Epidermal melanocyte (primary cell): ENCODE results near the gene UNCX.
"Not testable (repeated sequence)": the region's sequence is repeated elsewhere in the genome, so short reads cannot be mapped to it uniquely, and the experiment has no call there.

ENCODE experiments used
- DNase-seq: peaks from one replicate; pipeline ENCODE4 v3.0.0; 2011; ENCODE audit warnings: low spot score; ENCODE audit not compliant: insufficient read length

The UNCX gene

GRCh38 chr7:1255080-1255816 lies 22.6 kb downstream of the UNCX start:
- DNase-seq, result no peak

- DNase-seq, result no peak
These were observed 23.2 kb downstream of the UNCX start for GRCh38 chr7:1255817-1256340.

- DNase-seq, result no peak
These were observed 23.9 kb downstream of the UNCX start for GRCh38 chr7:1256621-1257020.

GRCh38 chr7:1257221-1257620 lies 24.5 kb downstream of the UNCX start:
- DNase-seq, result no peak

- no peak for DNase-seq
These were observed 25.2 kb downstream of the UNCX start for GRCh38 chr7:1257863-1258262.

GRCh38 chr7:1259621-1260243 lies 27.1 kb downstream of the UNCX start:
- no peak for DNase-seq

- DNase-seq, result no peak
These were observed 27.6 kb downstream of the UNCX start for GRCh38 chr7:1260244-1260635.

- not testable (repeated sequence) for DNase-seq
These were observed 28.4 kb downstream of the UNCX start for GRCh38 chr7:1261036-1261435.

- no peak for DNase-seq
These were observed 29.8 kb downstream of the UNCX start for GRCh38 chr7:1262441-1262840.

GRCh38 chr7:1263391-1263951 lies 30.8 kb downstream of the UNCX start:
- DNase-seq, result no peak

- DNase-seq, result no peak
These were observed 31.9 kb downstream of the UNCX start for GRCh38 chr7:1264345-1265280.

GRCh38 chr7:1267016-1267900 lies 34.6 kb downstream of the UNCX start:
- DNase-seq, result no peak

- DNase-seq, result no peak
These were observed 35.6 kb downstream of the UNCX start for GRCh38 chr7:1268076-1268815.

GRCh38 chr7:1268866-1269265 lies 36.2 kb downstream of the UNCX start:
- no peak for DNase-seq

- no peak for DNase-seq
These were observed 36.7 kb downstream of the UNCX start for GRCh38 chr7:1269336-1269890.

GRCh38 chr7:1270181-1270580 lies 37.5 kb downstream of the UNCX start:
- no peak for DNase-seq

- DNase-seq, result no peak
These were observed 38.4 kb downstream of the UNCX start for GRCh38 chr7:1271046-1271445.

GRCh38 chr7:1271656-1272055 lies 39.0 kb downstream of the UNCX start:
- DNase-seq, result no peak

- DNase-seq, result not testable (repeated sequence)
These were observed 39.5 kb downstream of the UNCX start for GRCh38 chr7:1272136-1272535.
